Liver (tissue), 9 donors: ENCODE data around the gene PLEKHA7. TPM values are rescaled to one million over a fixed set of nuclear protein-coding genes. Genes with fewer than 3 reads are reported as not detected.
"Not testable (repeated sequence)": the region's sequence is repeated elsewhere in the genome, so short reads cannot be mapped to it uniquely, and the experiment has no call there.

Experiments
- DNase-seq: peaks from one replicate; pipeline ENCODE4 v3.0.0-alpha.2; 2017; ENCODE audit warnings: low spot score
- H3K27ac ChIP-seq, 2 donors: one replicate each; pipeline ENCODE4 v1.7.0; 2013; ENCODE audit warnings: inconsistent platforms in 2 of 2, low read length in 2 of 2, control low read depth in 1 of 2, low read depth in 1 of 2, mild to moderate bottlenecking in 1 of 2
- H3K27me3 ChIP-seq, 4 donors: one replicate each; pipeline versions ENCODE4 v1.6.1 to v1.7.0; 2013; ENCODE audit warnings: low read length in 3 of 4, inconsistent platforms in 1 of 4, mild to moderate bottlenecking in 1 of 4, moderate library complexity in 1 of 4; ENCODE audit not compliant: control insufficient read depth in 4 of 4, insufficient read depth in 4 of 4
- H3K36me3 ChIP-seq, 4 donors: one replicate each; pipeline versions ENCODE4 v1.6.1 to v1.7.0; 2013; ENCODE audit warnings: low read length in 3 of 4, mild to moderate bottlenecking in 3 of 4, low read depth in 1 of 4, moderate library complexity in 1 of 4; ENCODE audit not compliant: control insufficient read depth in 4 of 4, insufficient read depth in 3 of 4
- H3K4me1 ChIP-seq, 4 donors: one replicate each; pipeline versions ENCODE4 v1.6.1 to v1.7.0; 2013; ENCODE audit warnings: low read length in 3 of 4, mild to moderate bottlenecking in 3 of 4, moderate library complexity in 1 of 4; ENCODE audit not compliant: control insufficient read depth in 4 of 4, insufficient read depth in 4 of 4
- H3K4me3 ChIP-seq, 3 donors: one replicate each; pipeline versions ENCODE4 v1.6.1 to v1.7.0; 2013; ENCODE audit warnings: low read length in 3 of 3, control low read depth in 1 of 3, low read depth in 1 of 3, mild to moderate bottlenecking in 1 of 3
- H3K9ac ChIP-seq, 2 donors: one replicate each; pipeline ENCODE4 v1.7.0; 2013; ENCODE audit warnings: low read length in 2 of 2, mild to moderate bottlenecking in 2 of 2, moderate library complexity in 2 of 2, control low read depth in 1 of 2, low read depth in 1 of 2
- H3K9me3 ChIP-seq, 4 donors: one replicate each; pipeline versions ENCODE4 v1.6.1 to v1.7.0; 2013; ENCODE audit warnings: low read length in 3 of 4; ENCODE audit not compliant: control insufficient read depth in 4 of 4
- ATF3 ChIP-seq: IDR thresholded peaks from 2 replicates; pipeline ENCODE4 v1.6.1; 2016; ENCODE audit warnings: antibody characterized with exemption
- EGR1 ChIP-seq, 2 donors: IDR thresholded peaks; 2 replicates each; pipeline ENCODE4 v1.6.1; 2016 to 2018; ENCODE audit warnings: antibody characterized with exemption in 2 of 2, low read depth in 2 of 2
- FOXA1 ChIP-seq: IDR thresholded peaks from 2 replicates; pipeline ENCODE4 v1.6.1; 2016; ENCODE audit warnings: antibody characterized with exemption
- GABPA ChIP-seq, 2 donors: IDR thresholded peaks in 1 of 2; conservative IDR thresholded peaks in 1 of 2; 2 replicates each; pipeline ENCODE4 v1.6.1; 2016; ENCODE audit warnings: antibody characterized with exemption in 2 of 2, mild to moderate bottlenecking in 1 of 2, moderate library complexity in 1 of 2
- HNF4A ChIP-seq, 2 donors: conservative IDR thresholded peaks; 2 replicates each; pipeline ENCODE4 v1.6.1; 2016; ENCODE audit warnings: antibody characterized with exemption in 2 of 2, mild to moderate bottlenecking in 2 of 2
- MAX ChIP-seq: IDR thresholded peaks from 2 replicates; pipeline ENCODE4 v1.6.1; 2016; ENCODE audit warnings: antibody characterized with exemption
- NR2F2 ChIP-seq: IDR thresholded peaks from 2 replicates; pipeline ENCODE4 v1.6.1; 2016; ENCODE audit warnings: antibody characterized with exemption
- RAD21 ChIP-seq, 2 donors: IDR thresholded peaks; 2 replicates each; pipeline ENCODE4 v1.6.1; 2016; ENCODE audit warnings: antibody characterized with exemption in 2 of 2, mild to moderate bottlenecking in 2 of 2
- REST ChIP-seq: IDR thresholded peaks from 2 replicates; pipeline ENCODE4 v1.6.1; 2016; ENCODE audit warnings: antibody characterized with exemption, mild to moderate bottlenecking
- RXRA ChIP-seq, 2 donors: IDR thresholded peaks; 2 replicates each; pipeline ENCODE4 v1.6.1; 2017 to 2018; ENCODE audit warnings: antibody characterized with exemption in 2 of 2, mild to moderate bottlenecking in 1 of 2
- SP1 ChIP-seq: IDR thresholded peaks from 2 replicates; pipeline ENCODE4 v1.6.1; 2018; ENCODE audit warnings: antibody characterized with exemption, mild to moderate bottlenecking
- TAF1 ChIP-seq: conservative IDR thresholded peaks from 2 replicates; pipeline ENCODE4 v1.6.1; 2016; ENCODE audit warnings: antibody characterized with exemption, mild to moderate bottlenecking
- YY1 ChIP-seq: IDR thresholded peaks from 2 replicates; pipeline ENCODE4 v1.6.1; 2016; ENCODE audit warnings: antibody characterized with exemption, mild to moderate bottlenecking
- ZBTB33 ChIP-seq: IDR thresholded peaks from 2 replicates; pipeline ENCODE4 v1.6.1; 2016; ENCODE audit warnings: antibody characterized with exemption
- WGBS: extraction: QIAGEN DNeasy Blood & Tissue Kit; methylation state at CpG from one replicate; pipeline ENCODE4 v1.1.7; 2013; 5-methylcytosine and 5-hydroxymethylcytosine counted together
- polyA plus RNA-seq, 2 donors: library from polyadenylated mRNA; stranded (reverse) in 1 of 2; unstranded in 1 of 2; fragments of 200-250 nt in 1 of 2; fragments of >200 nt in 1 of 2; fragmentation: Nextera tagmentation in 1 of 2; extraction: Ambion mirVana in 1 of 2; gene quantifications; one replicate each; pipeline versions ENCODE4 v1.2.1 to v1.2.3, GENCODE V29; 2013 to 2015
- total RNA-seq, 2 donors: library from RNA; depleted of rRNA; stranded (reverse); fragments of >200 nt; gene quantifications; one replicate each; pipeline ENCODE4 v1.2.3, GENCODE V29; 2014
- donor health status: healthy.
- donor health status: healthy.
- donor health status: healthy.
- donor health status: healthy.
- donor health status: healthy.

PLEKHA7 gene
- total and polyA plus RNA-seq, 4 donors, result 6.1 to 28.8 (median 8.5) TPM

- TF ChIP-seq REST, result no peak
- TF ChIP-seq RXRA (IDR thresholded peaks at IDR 0.05), result no peak
- no peak for TF ChIP-seq HNF4A (conservative IDR thresholded peaks at IDR 0.05)
These were observed 93.7 kb downstream of the PLEKHA7 start (continued) for GRCh38 chr11:16920559-16920958.

- not testable (repeated sequence) for H3K27me3 ChIP-seq, H3K9me3 ChIP-seq, H3K36me3 ChIP-seq, H3K4me3 ChIP-seq, H3K9ac ChIP-seq, DNase-seq, H3K27ac ChIP-seq, H3K4me1 ChIP-seq
- 80% methylated on average over 6 of the region's 6 CpGs for WGBS
These were observed 95.6 kb downstream of the PLEKHA7 start for GRCh38 chr11:16918543-16919182.

GRCh38 chr11:16917941-16918340 lies 96.3 kb downstream of the PLEKHA7 start:
- no peak for DNase-seq
- H3K27me3 ChIP-seq, result no peaks in the 10 kb centered on the region
- H3K4me3 ChIP-seq, result no peak overlapping the region
- H3K27ac ChIP-seq, result no peak overlapping the region
- H3K9me3 ChIP-seq, result no peaks in the 10 kb centered on the region
- no peak for TF ChIP-seq RXRA (IDR thresholded peaks at IDR 0.05)
- TF ChIP-seq EGR1 (IDR thresholded peaks at IDR 0.05; ENCODE audit: low read depth in 2 of 2), result no peak
- no peak for TF ChIP-seq YY1
- no peak for TF ChIP-seq SP1
- no peak for TF ChIP-seq ATF3
- TF ChIP-seq NR2F2, result no peak
- TF ChIP-seq MAX, result no peak
- no peak for TF ChIP-seq GABPA (IDR thresholded peaks at IDR 0.05 in 1 of 2, conservative IDR thresholded peaks at IDR 0.05 in 1 of 2)
- TF ChIP-seq TAF1, result no peak
- TF ChIP-seq FOXA1, result no peak
- H3K9ac ChIP-seq, result no peak overlapping the region
- no peaks in the 10 kb centered on the region for H3K36me3 ChIP-seq
- H3K4me1 ChIP-seq, result peaks cover 0 to 6% (median 2%) of the 10 kb centered on the region in 4 donors
- 92% methylated on average over 4 of the region's 4 CpGs for WGBS

GRCh38 chr11:16912692-16913111 lies 101.5 kb downstream of the PLEKHA7 start:
- Histone ChIP-seq H3K27ac (no peak overlapping the region), H3K36me3 (no peaks in the 10 kb centered on the region), H3K9ac (no peak overlapping the region), H3K4me3 (no peak overlapping the region), H3K27me3 (no peaks in the 10 kb centered on the region), H3K9me3 (no peaks in the 10 kb centered on the region), H3K4me1 (peaks cover 0 to 3% (median 0%) of the 10 kb centered on the region in 4 donors)
- WGBS, result 76% methylated on average over 3 of the region's 3 CpGs
- TF ChIP-seq EGR1 (IDR thresholded peaks at IDR 0.05; ENCODE audit: low read depth in 2 of 2) (no peak), TAF1 (no peak), FOXA1 (no peak), HNF4A (conservative IDR thresholded peaks at IDR 0.05) (no peak), ZBTB33 (no peak), MAX (no peak), GABPA (IDR thresholded peaks at IDR 0.05 in 1 of 2, conservative IDR thresholded peaks at IDR 0.05 in 1 of 2) (no peak), NR2F2 (no peak), RAD21 (IDR thresholded peaks at IDR 0.05) (no peak), ATF3 (no peak)
- no peak for DNase-seq
